ENCODE measurements around the gene ACAA1.
A peak's percentile ranks its signal among the peaks of the same experiment; 100 is the strongest.
"Not testable (repeated sequence)": the region's sequence is repeated elsewhere in the genome, so short reads cannot be mapped to it uniquely, and the experiment has no call there.

ACAA1 gene

DNA sequence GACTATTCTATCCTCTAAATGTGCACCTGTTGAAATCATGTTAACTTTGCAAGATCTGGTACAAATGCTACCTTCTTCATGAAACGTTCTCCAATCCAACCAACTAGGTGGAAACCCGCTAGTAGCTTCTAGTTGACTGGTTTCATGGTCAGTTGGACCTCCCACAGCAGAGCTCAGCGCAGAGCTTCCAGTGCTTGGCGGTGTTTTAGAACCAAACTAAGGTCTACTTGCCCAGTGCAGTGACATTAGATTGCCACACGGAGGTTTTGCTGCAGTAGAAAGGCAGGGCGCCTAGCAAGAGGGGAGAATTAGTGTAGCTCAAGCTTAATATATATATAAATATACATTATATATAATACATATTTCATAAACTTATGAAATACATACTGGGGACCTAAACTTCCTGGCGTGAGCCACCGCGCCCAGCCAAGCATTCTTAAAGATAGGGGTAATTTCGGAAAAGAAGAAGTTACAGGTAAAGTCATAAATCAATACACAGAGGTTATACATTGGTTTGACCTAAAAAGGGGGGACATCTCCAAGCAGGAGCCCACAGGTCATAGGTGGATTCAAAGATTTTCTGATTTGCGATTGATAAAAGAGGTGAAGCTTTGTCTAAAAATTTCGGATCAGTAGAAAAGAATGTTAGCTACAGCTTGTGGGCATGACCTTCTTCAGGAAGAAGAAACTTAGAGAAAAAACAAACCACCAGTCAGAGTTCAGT, 26.4 kb upstream of the ACAA1 start:
- no peak overlapping the region for H3K4me3 ChIP-seq (ENCODE audit: low read length)
- no peak for DNase-seq (ENCODE audit: low read depth)
- TF ChIP-seq, protein P1, sequence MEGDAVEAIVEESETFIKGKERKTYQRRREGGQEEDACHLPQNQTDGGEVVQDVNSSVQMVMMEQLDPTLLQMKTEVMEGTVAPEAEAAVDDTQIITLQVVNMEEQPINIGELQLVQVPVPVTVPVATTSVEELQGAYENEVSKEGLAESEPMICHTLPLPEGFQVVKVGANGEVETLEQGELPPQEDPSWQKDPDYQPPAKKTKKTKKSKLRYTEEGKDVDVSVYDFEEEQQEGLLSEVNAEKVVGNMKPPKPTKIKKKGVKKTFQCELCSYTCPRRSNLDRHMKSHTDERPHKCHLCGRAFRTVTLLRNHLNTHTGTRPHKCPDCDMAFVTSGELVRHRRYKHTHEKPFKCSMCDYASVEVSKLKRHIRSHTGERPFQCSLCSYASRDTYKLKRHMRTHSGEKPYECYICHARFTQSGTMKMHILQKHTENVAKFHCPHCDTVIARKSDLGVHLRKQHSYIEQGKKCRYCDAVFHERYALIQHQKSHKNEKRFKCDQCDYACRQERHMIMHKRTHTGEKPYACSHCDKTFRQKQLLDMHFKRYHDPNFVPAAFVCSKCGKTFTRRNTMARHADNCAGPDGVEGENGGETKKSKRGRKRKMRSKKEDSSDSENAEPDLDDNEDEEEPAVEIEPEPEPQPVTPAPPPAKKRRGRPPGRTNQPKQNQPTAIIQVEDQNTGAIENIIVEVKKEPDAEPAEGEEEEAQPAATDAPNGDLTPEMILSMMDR (IDR thresholded peaks at IDR 0.05; ENCODE audit: insufficient read depth, low read depth, low read length, missing control alignments): peak; percentile 33

DNA sequence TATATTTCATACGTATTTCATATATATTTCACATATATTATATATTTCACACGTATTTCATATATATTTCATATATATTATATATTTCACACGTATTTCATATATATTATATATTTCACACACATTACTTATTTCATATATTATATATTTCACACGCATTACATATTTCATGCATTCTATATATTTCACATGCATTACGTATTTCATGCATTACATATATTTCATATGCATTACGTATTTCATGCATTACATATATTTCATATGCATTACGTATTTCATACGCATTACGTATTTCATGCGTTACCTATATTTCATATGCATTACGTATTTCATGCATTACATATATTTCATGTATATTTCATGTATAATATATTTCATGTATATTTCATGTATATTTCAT, 23.8 kb upstream of the ACAA1 start:
- DNase-seq (ENCODE audit: low read depth); H3K4me3 ChIP-seq (ENCODE audit: low read length): not testable (repeated sequence)

DNA sequence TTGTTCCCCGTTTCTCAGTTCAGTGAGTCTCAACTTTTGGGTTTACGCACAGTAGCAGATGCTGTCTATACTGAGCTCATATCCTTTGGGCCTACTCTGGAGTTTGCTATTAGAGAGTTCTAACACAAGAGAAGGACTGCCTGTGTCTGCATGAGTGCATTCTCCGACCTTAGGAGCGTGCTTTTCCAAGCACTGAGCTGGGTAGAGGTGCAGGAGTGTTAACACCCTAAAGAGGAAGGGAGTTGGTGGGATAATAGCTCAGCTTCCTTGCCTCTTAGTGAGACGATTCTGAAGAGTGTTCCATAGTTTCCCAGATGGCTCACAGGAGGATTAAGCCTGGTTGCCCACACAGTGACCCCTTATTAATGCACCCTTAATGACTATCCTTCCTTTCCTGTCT, 21.5 kb upstream of the ACAA1 start:
- TF ChIP-seq, protein P1 (IDR thresholded peaks at IDR 0.05; ENCODE audit: insufficient read depth, low read depth, low read length, missing control alignments): no peak
- no peak overlapping the region for H3K4me3 ChIP-seq (ENCODE audit: low read length)
- no peak for DNase-seq (ENCODE audit: low read depth)

DNA sequence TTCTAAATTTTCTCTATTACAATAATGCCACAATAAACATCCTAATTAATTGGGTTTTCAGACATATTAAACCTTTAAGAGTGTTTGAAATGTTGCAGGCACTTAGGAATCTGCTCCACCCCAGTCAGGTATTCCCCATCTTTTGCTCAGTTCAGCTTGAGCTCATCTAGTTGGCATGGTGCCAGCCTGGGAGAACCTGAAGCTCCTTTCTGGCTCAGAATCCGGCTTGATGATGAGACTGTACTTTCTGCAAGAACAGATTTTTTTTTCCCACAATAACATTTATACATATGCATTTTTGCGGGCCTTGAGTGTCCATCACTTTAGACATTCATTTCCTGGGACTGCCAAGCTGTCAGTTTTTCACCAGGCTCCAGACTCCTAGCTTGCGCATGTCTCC, 20.7 kb upstream of the ACAA1 start:
- DNase-seq (ENCODE audit: low read depth): peak; percentile 96
- TF ChIP-seq, protein P1 (IDR thresholded peaks at IDR 0.05; ENCODE audit: insufficient read depth, low read depth, low read length, missing control alignments): no peak
- no peak overlapping the region for H3K4me3 ChIP-seq (ENCODE audit: low read length)

DNA sequence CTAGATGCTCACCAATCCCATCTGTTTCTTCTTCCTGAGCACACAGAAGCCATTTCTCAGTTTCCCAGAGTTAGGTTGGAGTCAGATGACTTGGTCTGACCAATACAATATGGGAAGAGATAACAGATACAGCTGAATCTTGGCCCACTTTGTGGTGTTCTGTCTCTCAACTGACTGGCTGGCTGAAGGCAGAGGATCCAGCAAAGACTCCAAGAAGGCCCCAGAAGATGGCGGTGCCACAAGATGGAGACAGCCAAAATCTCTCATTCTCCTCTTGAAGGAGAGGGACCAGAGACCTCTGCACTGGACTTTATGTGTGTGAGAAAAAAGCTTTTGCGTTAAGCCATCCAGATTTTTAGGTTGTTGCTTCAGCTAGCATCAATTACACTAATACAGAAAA, 20.2 kb upstream of the ACAA1 start:
- no peak for DNase-seq (ENCODE audit: low read depth)
- no peak overlapping the region for H3K4me3 ChIP-seq (ENCODE audit: low read length)
- TF ChIP-seq, protein P1 (IDR thresholded peaks at IDR 0.05; ENCODE audit: insufficient read depth, low read depth, low read length, missing control alignments): no peak

DNA sequence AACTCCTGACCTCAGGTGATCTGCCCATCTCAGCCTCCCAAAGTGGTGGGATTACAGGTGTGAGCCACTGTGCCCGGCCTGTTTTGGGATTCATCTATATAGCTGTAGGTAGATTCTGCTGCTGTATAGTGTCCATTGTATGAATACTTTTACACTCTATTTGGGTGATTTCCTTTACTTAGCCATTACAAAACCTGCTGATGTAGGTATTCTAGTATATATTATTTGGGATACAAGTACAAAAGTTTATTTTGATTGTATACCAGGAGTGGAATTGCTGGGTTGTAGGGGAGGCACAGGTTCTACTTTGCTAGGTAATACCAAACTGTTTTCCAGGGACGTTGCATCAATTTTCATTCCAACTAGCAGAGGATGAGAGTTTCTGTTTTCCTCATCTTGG, 18.9 kb upstream of the ACAA1 start:
- TF ChIP-seq, protein P1 (IDR thresholded peaks at IDR 0.05; ENCODE audit: insufficient read depth, low read depth, low read length, missing control alignments): no peak
- no peak for DNase-seq (ENCODE audit: low read depth)
- H3K4me3 ChIP-seq (ENCODE audit: low read length): no peak overlapping the region

DNA sequence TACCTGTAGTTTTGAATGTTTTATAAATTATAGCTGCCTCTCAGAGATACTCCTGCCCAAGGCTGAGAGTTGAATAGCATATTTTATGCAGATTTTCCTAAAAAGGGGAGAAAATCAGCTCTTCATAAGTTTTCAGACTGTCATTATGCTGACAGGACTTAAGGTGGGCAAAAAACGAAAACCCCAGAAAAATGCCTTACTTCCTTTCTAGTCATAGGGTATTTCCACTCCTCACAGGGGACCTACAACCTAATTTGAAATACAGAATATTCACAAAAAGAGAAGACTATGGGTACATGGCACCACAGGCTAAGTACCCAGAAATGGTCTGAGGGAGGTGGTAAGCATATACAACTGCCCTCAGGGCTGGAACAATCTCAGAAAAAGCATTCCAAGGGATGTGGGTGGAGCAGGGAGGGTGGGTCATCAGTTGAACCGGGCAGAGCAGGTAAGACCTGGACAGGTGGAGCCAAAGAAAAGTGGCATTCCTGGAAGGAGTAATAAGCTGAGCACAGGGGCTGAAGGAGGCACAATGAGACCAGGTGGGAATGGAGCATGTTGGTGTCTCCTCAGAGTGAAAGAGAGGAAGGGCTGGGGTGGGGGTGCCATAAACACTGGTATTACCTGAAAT, 17.8 kb upstream of the ACAA1 start:
- no peak overlapping the region for H3K4me3 ChIP-seq (ENCODE audit: low read length)
- peak; percentile 90 for DNase-seq (ENCODE audit: low read depth)
- TF ChIP-seq, protein P1 (IDR thresholded peaks at IDR 0.05; ENCODE audit: insufficient read depth, low read depth, low read length, missing control alignments): no peak

All from epithelial cell of esophagus (primary cell).